HepG2 (cell line): ENCODE measurements around the gene ALX4. TPM values are rescaled to one million over a fixed set of nuclear protein-coding genes. Genes with fewer than 3 reads are reported as not detected.
A peak's percentile ranks its signal among the peaks of the same experiment; 100 is the strongest.

Experiments used
- CTCF ChIP-seq: sonication (generic); formaldehyde crosslinking; IDR thresholded peaks from 2 replicates; pipeline ENCODE4 v1.5.0; 2020; ENCODE audit warnings: mild to moderate bottlenecking, missing genetic modification reagents, moderate library complexity
- GABPA ChIP-seq, 2 experiments: IDR thresholded peaks; 2 replicates each; pipeline ENCODE4 v1.6.1; 2011 to 2016; ENCODE audit warnings: low read depth in 2 of 2, low read length in 1 of 2, missing biosample characterization in 1 of 2, missing genetic modification characterization in 1 of 2
- LBX2 ChIP-seq: sonication (generic); formaldehyde crosslinking; IDR thresholded peaks from 2 replicates; pipeline ENCODE4 v1.5.0; 2020; ENCODE audit warnings: missing genetic modification reagents, mild to moderate bottlenecking, borderline replicate concordance
- RERE ChIP-seq: IDR thresholded peaks from 2 replicates; pipeline ENCODE4 v1.6.1; 2016; ENCODE audit warnings: low read depth, missing genetic modification reagents, missing compliant biosample characterization
- USF2 ChIP-seq, 2 experiments: sonication (generic) in 1 of 2; formaldehyde crosslinking in 1 of 2; IDR thresholded peaks; 2 replicates each; pipeline versions ENCODE4 v1.5.1 to v1.6.1; 2011 to 2020; ENCODE audit warnings: borderline replicate concordance in 1 of 2, low read depth in 1 of 2, low read length in 1 of 2, mild to moderate bottlenecking in 1 of 2, missing genetic modification reagents in 1 of 2, moderate library complexity in 1 of 2
- ZC3H13 ChIP-seq: sonication (generic); formaldehyde crosslinking; IDR thresholded peaks from 2 replicates; pipeline ENCODE4 v1.8.1; 2023; ENCODE audit warnings: mild to moderate bottlenecking, missing genetic modification reagents, moderate library complexity
- ZMAT3 ChIP-seq: sonication (generic); formaldehyde crosslinking; conservative IDR thresholded peaks from 2 replicates; pipeline ENCODE4 v1.7.0; 2021; ENCODE audit warnings: missing genetic modification reagents
- ZNF441 ChIP-seq: sonication (generic); formaldehyde crosslinking; IDR thresholded peaks from 2 replicates; pipeline ENCODE4 v1.7.0; 2021; ENCODE audit warnings: missing genetic modification reagents, borderline replicate concordance
- ZNF562 ChIP-seq: sonication (generic); formaldehyde crosslinking; IDR thresholded peaks from 2 replicates; pipeline ENCODE4 v1.8.0; 2022; ENCODE audit warnings: missing genetic modification reagents, borderline replicate concordance
- ZNF850 ChIP-seq: sonication (generic); formaldehyde crosslinking; conservative IDR thresholded peaks from 2 replicates; pipeline ENCODE4 v1.9.0; 2021; ENCODE audit warnings: mild to moderate bottlenecking, missing genetic modification reagents
- ZSCAN12 ChIP-seq: sonication (generic); formaldehyde crosslinking; IDR thresholded peaks from 2 replicates; pipeline ENCODE4 v1.9.0; 2021; ENCODE audit warnings: mild to moderate bottlenecking, missing genetic modification reagents
- ZSCAN25 ChIP-seq: sonication (generic); formaldehyde crosslinking; IDR thresholded peaks from 2 replicates; pipeline ENCODE4 v1.8.0; 2022; ENCODE audit warnings: mild to moderate bottlenecking, missing genetic modification reagents
- polyA plus RNA-seq, 8 experiments: library from polyadenylated mRNA; depleted of rRNA in 3 of 8; stranded (reverse) in 7 of 8; unstranded in 1 of 8; fragments of >200 nt; fragmentation: Illumina TruSeq in 4 of 8; extraction: Trizol in 4 of 8; gene quantifications; 2 replicates each; pipeline versions ENCODE4 v1.2.1 to v1.2.3, GENCODE V29; 2011 to 2016; ENCODE audit warnings: low read depth in 4 of 8, missing spikeins in 1 of 8, mixed read lengths in 1 of 8; ENCODE audit not compliant: insufficient read depth in 1 of 8
- total RNA-seq, 5 experiments: library from RNA; depleted of rRNA; stranded (reverse); fragments of >200 nt; fragmentation: Illumina TruSeq; extraction: Trizol; gene quantifications; 2 replicates each; pipeline ENCODE4 v1.2.3, GENCODE V29; 2016; ENCODE audit warnings: low read depth in 1 of 5

Gene ALX4
- total and polyA plus RNA-seq, 2 of the 13 experiments (the other 11 are each of a cell fraction or from before 2014, with no cell fraction given), result not detected

- no peak for TF ChIP-seq RERE (CRISPR knock-in tag)
- TF ChIP-seq USF2 (IDR thresholded peaks at IDR 0.05; ENCODE audit: low read depth, low read length), result no peak
- no peak for TF ChIP-seq USF2 (CRISPR knock-in tag; IDR thresholded peaks at IDR 0.05; ENCODE audit: borderline replicate concordance)
- TF ChIP-seq ZNF850, result no peak
- TF ChIP-seq ZMAT3 (CRISPR knock-in tag), result no peak
- TF ChIP-seq ZSCAN12 (CRISPR knock-in tag), result no peak
- TF ChIP-seq GABPA (IDR thresholded peaks at IDR 0.05; ENCODE audit: low read depth, low read length), result no peak
- peak; percentile 27; the same call in 1 of the 2 replicates for TF ChIP-seq GABPA (CRISPR knock-in tag; IDR thresholded peaks at IDR 0.05; ENCODE audit: low read depth)
- TF ChIP-seq ZSCAN25 (CRISPR knock-in tag), result no peak
- 0 out of 2 replicates have a peak, but pooled peaks have one; percentile 32 for TF ChIP-seq ZC3H13 (CRISPR knock-in tag)
- TF ChIP-seq LBX2 (CRISPR knock-in tag), result no peak
- no peak for TF ChIP-seq ZNF441 (CRISPR knock-in tag)
- TF ChIP-seq CTCF (CRISPR knock-in tag), result 0 out of 2 replicates have a peak, but pooled peaks have one; percentile 24
- no peak for TF ChIP-seq ZNF562
- TF ChIP-seq, all 625 proteins: peak for 4
Measured at GRCh38 chr11:44316659-44317240, 6.8 kb upstream of the ALX4 start (continued).
